Ammon's horn (tissue), 1 donor: ENCODE measurements around the gene MUL1.
A peak's percentile ranks its signal among the peaks of the same experiment; 100 is the strongest.

Experiments used
- DNase-seq: peaks from one replicate; pipeline ENCODE4 v3.0.0-alpha.2; 2016; ENCODE audit warnings: low spot score

MUL1 gene

GRCh38 chr1:20484519-20485462 lies 23.2 kb downstream of the MUL1 start:
- DNase-seq = no peak

GRCh38 chr1:20483833-20484518 lies 24.0 kb downstream of the MUL1 start:
- peak; percentile 64 for DNase-seq

- no peak for DNase-seq
These were observed 24.7 kb downstream of the MUL1 start for GRCh38 chr1:20483098-20483832.

DNA sequence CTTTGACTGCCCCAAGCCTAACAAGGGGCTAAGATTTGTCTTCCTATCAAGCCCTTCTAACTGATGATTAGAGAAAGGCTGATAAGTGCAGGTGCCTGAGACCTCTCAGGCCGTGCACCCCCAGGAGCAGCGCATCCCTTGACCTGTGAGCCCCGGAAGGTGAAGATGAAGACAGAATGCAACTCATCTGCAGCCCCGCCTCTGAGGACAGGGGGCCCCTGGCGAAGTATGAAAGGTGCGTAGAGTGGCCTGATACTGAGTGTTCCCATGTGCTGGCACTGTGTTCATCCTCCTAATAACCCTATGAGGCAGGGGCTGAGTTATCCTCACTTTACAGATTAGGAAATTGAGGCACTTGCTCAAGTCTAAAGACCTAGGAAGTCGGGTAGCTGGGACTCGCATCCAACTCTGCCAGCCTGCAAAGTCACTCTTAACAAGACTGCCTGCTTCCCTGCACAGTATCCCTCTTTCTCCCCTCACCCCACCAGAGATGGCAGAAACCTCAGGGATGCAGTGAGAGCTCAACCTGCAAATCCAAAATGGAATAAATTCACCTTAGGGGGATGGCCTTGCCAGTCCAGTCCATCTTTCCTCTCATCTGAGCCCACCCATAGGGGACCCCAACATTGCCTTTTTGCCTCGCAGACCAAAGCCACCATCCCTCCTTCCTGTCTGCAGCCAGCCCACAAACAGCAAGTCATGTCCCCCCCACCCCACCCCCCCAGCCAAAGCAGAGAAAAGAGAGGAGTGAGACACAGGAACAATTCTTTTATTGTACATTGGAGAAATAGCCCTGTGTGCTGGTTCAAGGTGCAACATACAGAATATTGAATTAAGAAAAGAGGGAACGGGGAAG lies 26.1 kb downstream of the MUL1 start:
- DNase-seq = no peak

GRCh38 chr1:20480951-20481617 lies 26.9 kb downstream of the MUL1 start:
- DNase-seq = no peak

GRCh38 chr1:20480243-20480944 lies 27.6 kb downstream of the MUL1 start:
- peak; percentile 91 for DNase-seq

DNA sequence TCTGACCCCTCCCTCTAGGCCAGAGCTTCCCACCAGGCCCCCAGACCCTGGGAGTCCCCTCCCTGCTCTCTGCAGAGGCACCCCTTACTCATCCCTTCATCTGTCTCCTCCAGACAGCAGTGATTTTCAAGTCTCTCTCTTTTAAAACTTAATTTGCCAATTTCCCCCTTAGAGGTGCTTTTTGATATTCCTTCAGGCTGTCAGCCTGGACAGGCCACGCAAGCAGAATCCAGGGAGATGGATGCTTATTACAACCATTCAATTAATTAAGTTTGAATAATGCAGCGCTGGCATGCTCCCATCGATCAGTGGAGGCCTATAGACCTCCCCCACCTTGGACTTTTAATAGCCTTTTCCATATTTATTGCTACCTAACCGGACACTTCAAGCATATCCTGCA lies 28.1 kb downstream of the MUL1 start:
- no peak for DNase-seq

GRCh38 chr1:20478057-20478635 lies 29.8 kb downstream of the MUL1 start:
- no peak for DNase-seq

- no peak for DNase-seq
These were observed 30.4 kb downstream of the MUL1 start for GRCh38 chr1:20477348-20478056.

- peak; percentile 73 for DNase-seq
These were observed 31.5 kb downstream of the MUL1 start for GRCh38 chr1:20476265-20477038.

GRCh38 chr1:20474996-20475395 lies 33.0 kb downstream of the MUL1 start:
- DNase-seq = no peak

- DNase-seq = no peak
These were observed 33.5 kb downstream of the MUL1 start for GRCh38 chr1:20474333-20474975.

- DNase-seq = no peak
These were observed 34.1 kb downstream of the MUL1 start for GRCh38 chr1:20473894-20474293.

- peak; percentile 85 for DNase-seq
These were observed 34.9 kb downstream of the MUL1 start for GRCh38 chr1:20472860-20473711.

- no peak for DNase-seq
These were observed 35.8 kb downstream of the MUL1 start for GRCh38 chr1:20472121-20472520.

GRCh38 chr1:20470194-20470593 lies 37.8 kb downstream of the MUL1 start:
- peak; percentile 62 for DNase-seq
